OCI-LY3 (cell line): ENCODE data around the gene AGAP1.

Source experiments
- CTCF ChIP-seq: fragments of 200-600, 300-600 bp; sonication (generic); IDR thresholded peaks from 2 replicates; pipeline ENCODE4 v1.5.1; 2014; ENCODE audit warnings: antibody characterized with exemption, low read length, low read depth
- EZH2phosphoT487 ChIP-seq: fragments of 200-600 bp; shearing (Covaris generic); IDR thresholded peaks from 2 replicates; pipeline ENCODE4 v1.6.1; 2018; ENCODE audit warnings: antibody characterized with exemption, mixed run types, low read depth

- no peak for TF ChIP-seq CTCF
- no peak for TF ChIP-seq EZH2phosphoT487
Observed at GRCh38 chr2:235674812-235675211, 181.0 kb downstream of the AGAP1 start.
